ENCODE measurements around the gene BANK1.

- TF ChIP-seq CTCF (IDR thresholded peaks at IDR 0.05) (no peak), POLR2A (IDR thresholded peaks at IDR 0.05) (no peak)
Observed at GRCh38 chr4:101931619-101932018, 141.1 kb downstream of the BANK1 start.
